NT2/D1 (cell line): ENCODE data around the gene LAMC1.

ENCODE experiments used
- DNase-seq: peaks from one replicate; pipeline ENCODE4 v3.0.0-alpha.2; 2011; ENCODE audit warnings: low read depth, low spot score
- H3K27me3 ChIP-seq: 2 replicates; pipeline ENCODE4 v1.6.0; 2011; ENCODE audit warnings: mild to moderate bottlenecking; ENCODE audit not compliant: insufficient read length, insufficient read depth
- H3K36me3 ChIP-seq: 2 replicates; pipeline ENCODE4 v1.6.1; 2011; ENCODE audit warnings: mild to moderate bottlenecking, low read length, mixed read lengths; ENCODE audit not compliant: insufficient read depth, insufficient read length
- H3K4me1 ChIP-seq: 2 replicates; pipeline ENCODE4 v1.5.1; 2011; ENCODE audit not compliant: insufficient read depth, insufficient read length
- H3K4me3 ChIP-seq: 2 replicates; pipeline ENCODE4 v1.5.1; 2011; ENCODE audit warnings: low read depth; ENCODE audit not compliant: insufficient read length
- H3K9ac ChIP-seq: 2 replicates; pipeline ENCODE4 v1.6.0; 2011; ENCODE audit warnings: low read depth; ENCODE audit not compliant: insufficient read length
- H3K9me3 ChIP-seq: 2 replicates; pipeline ENCODE4 v1.5.1; 2011; ENCODE audit warnings: mild to moderate bottlenecking, low read length; ENCODE audit not compliant: insufficient read depth
- SUZ12 ChIP-seq: IDR thresholded peaks from 2 replicates; pipeline ENCODE4 v1.6.1; 2011; ENCODE audit not compliant: insufficient read length, insufficient read depth; ENCODE audit errors: extremely low read depth
- YY1 ChIP-seq: IDR thresholded peaks from 2 replicates; pipeline ENCODE4 v1.6.1; 2011; ENCODE audit not compliant: insufficient read length, insufficient read depth
- ZNF274 ChIP-seq: IDR thresholded peaks from 2 replicates; pipeline ENCODE4 v1.6.1; 2011; ENCODE audit warnings: mild to moderate bottlenecking, low read depth, low read length

LAMC1 gene

GRCh38 chr1:183166454-183166853 lies 143.2 kb downstream of the LAMC1 start:
- TF ChIP-seq YY1 (no peak), SUZ12 (no peak), ZNF274 (no peak)
- H3K4me3 ChIP-seq: no peak overlapping the region

DNA sequence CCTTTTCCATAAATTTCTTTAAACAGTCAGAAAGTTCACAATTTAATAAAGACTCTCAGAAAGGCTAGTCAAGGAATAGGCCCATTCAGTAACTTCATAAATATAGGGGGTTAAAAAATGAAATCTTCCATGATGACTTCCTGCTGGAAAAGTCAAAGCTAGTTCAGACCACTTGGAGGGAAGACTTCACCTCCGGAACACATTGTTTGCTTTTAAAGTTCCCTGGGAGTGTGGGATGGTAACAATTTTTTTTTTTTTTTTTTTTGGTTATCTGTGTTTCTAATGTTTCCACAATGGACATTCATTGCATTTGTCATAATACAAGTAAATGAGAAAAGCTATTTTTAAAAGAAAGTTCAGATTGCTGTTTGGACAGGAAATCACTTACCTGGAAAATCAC lies 144.5 kb downstream of the LAMC1 start:
- no peak for TF ChIP-seq SUZ12
- no peak for TF ChIP-seq YY1
- TF ChIP-seq ZNF274: no peak
- no peak overlapping the region for H3K4me3 ChIP-seq
- no peak for DNase-seq
- H3K9me3 ChIP-seq: no peaks in the 10 kb centered on the region
- H3K36me3 ChIP-seq: no peaks in the 10 kb centered on the region
- H3K27me3 ChIP-seq: no peaks in the 10 kb centered on the region
- no peak overlapping the region for H3K9ac ChIP-seq
- H3K4me1 ChIP-seq: no peaks in the 10 kb centered on the region

More at GRCh38 chr1:183166454-183166853, 143.2 kb downstream of the LAMC1 start:
- Histone ChIP-seq H3K4me1 (no peaks in the 10 kb centered on the region), H3K9ac (no peak overlapping the region), H3K36me3 (no peaks in the 10 kb centered on the region), H3K27me3 (no peaks in the 10 kb centered on the region), H3K9me3 (no peaks in the 10 kb centered on the region)
- no peak for DNase-seq

DNA sequence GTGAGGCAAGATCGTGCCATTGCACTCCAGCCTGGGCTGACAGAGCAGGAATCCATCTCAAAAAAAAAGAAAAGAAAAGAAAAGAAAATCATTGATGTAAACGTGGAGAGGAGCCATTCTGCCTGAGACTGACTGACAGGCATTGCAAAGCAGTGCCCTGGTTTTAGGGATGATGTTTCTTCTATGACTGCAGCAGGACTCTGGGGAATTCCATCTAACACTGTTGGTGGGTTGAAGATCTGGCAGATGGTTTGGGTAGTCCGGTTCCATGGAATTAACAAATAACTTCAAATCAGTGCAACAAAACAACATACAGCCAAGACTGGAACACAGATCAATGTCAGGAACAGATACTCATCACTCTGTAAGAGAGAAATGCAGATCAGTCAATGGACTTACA lies 145.1 kb downstream of the LAMC1 start:
- Histone ChIP-seq H3K4me1 (no peaks in the 10 kb centered on the region), H3K36me3 (no peaks in the 10 kb centered on the region), H3K27me3 (no peaks in the 10 kb centered on the region), H3K4me3 (no peak overlapping the region), H3K9ac (no peak overlapping the region), H3K9me3 (no peaks in the 10 kb centered on the region)
- no peak for DNase-seq
- TF ChIP-seq ZNF274 (no peak), YY1 (no peak), SUZ12 (no peak)

- no peaks in the 10 kb centered on the region for H3K27me3 ChIP-seq
- no peaks in the 10 kb centered on the region for H3K36me3 ChIP-seq
- H3K4me1 ChIP-seq: no peaks in the 10 kb centered on the region
- no peak for DNase-seq
- TF ChIP-seq SUZ12 (no peak), YY1 (no peak), ZNF274 (no peak)
- H3K4me3 ChIP-seq: no peak overlapping the region
- H3K9ac ChIP-seq: no peak overlapping the region
- no peaks in the 10 kb centered on the region for H3K9me3 ChIP-seq
Observed at GRCh38 chr1:183173828-183174227, 150.6 kb downstream of the LAMC1 start.

- Histone ChIP-seq H3K4me3 (no peak overlapping the region), H3K9me3 (no peaks in the 10 kb centered on the region), H3K36me3 (no peaks in the 10 kb centered on the region), H3K9ac (no peak overlapping the region), H3K27me3 (no peaks in the 10 kb centered on the region), H3K4me1 (no peaks in the 10 kb centered on the region)
- no peak for TF ChIP-seq SUZ12
- no peak for TF ChIP-seq ZNF274
- no peak for TF ChIP-seq YY1
- no peak for DNase-seq
Observed at GRCh38 chr1:183175631-183176030, 152.4 kb downstream of the LAMC1 start.

GRCh38 chr1:183178545-183178944 lies 155.3 kb downstream of the LAMC1 start:
- Histone ChIP-seq H3K36me3 (no peaks in the 10 kb centered on the region), H3K4me3 (no peak overlapping the region), H3K9me3 (no peaks in the 10 kb centered on the region), H3K27me3 (no peaks in the 10 kb centered on the region), H3K4me1 (no peaks in the 10 kb centered on the region), H3K9ac (no peak overlapping the region)
- TF ChIP-seq SUZ12 (no peak), ZNF274 (no peak), YY1 (no peak)
- no peak for DNase-seq

GRCh38 chr1:183179033-183179432 lies 155.8 kb downstream of the LAMC1 start:
- Histone ChIP-seq H3K27me3 (no peaks in the 10 kb centered on the region), H3K9ac (no peak overlapping the region), H3K4me1 (no peaks in the 10 kb centered on the region), H3K9me3 (no peaks in the 10 kb centered on the region), H3K4me3 (no peak overlapping the region), H3K36me3 (no peaks in the 10 kb centered on the region)
- TF ChIP-seq SUZ12 (no peak), YY1 (no peak), ZNF274 (no peak)
- DNase-seq: no peak

DNA sequence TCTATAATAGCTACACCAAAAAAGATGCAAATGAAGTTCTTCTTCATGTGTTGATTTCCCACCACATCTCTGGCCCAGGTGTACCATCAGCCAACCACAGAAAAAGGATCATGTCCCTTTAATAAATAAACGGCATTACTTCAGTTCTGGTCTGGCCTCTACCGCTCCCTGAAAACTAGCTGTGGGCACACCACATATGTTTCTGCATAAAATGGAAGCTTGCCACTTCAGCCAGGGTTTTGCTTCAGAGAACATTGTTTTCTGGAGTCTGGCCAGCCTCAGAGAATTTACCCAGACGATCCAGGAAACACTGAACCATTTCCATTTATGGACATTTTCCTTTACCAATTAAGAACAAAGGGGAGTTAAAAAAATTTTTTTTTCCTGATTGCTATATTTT lies 157.0 kb downstream of the LAMC1 start:
- Histone ChIP-seq H3K36me3 (no peaks in the 10 kb centered on the region), H3K9ac (no peak overlapping the region), H3K27me3 (peaks cover 7% of the 10 kb centered on the region), H3K4me1 (no peaks in the 10 kb centered on the region), H3K4me3 (no peak overlapping the region), H3K9me3 (no peaks in the 10 kb centered on the region)
- DNase-seq: no peak
- TF ChIP-seq ZNF274: no peak
- TF ChIP-seq SUZ12: no peak
- no peak for TF ChIP-seq YY1
